ENCODE data around the gene SEPTIN5.
"Not testable (repeated sequence)": the region's sequence is repeated elsewhere in the genome, so short reads cannot be mapped to it uniquely, and the experiment has no call there.

SEPTIN5 gene

DNA sequence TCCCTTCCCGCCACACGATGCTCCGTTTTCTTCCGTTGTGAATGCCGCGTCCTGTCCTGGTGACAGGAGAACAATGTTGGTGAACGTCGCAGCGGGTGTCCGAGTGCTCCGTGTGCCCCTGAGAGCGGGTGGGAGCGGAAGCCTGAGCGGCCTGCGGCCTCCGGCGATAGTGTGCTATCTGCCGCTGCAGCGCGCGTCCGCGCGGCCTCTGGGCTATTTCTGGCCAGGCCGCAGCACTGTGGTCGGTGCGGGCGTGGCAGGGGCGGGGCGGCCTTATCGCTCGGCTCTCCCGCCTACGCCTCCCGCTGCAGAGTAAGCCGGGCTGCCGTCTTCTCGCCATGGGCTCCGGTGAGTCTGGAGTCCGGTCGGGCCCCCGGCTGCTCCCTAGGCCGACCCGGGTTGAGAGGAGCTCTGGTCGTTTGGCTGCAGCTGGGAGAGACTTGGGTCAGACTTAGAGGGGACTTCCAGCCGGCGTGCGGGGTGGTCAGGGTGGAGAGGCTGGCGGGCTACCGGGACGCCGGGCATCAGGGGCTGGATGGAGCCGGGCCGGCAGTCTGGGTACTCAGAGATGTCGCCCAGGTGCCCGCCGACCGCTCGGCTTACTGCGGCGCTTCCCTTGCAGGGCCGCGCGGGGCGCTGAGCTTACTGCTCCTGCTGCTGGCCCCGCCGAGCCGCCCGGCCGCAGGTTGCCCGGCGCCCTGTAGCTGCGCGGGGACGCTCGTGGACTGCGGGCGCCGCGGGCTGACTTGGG, 9.1 kb downstream of the SEPTIN5 start, which contains the start of gene GP1BB:
TSS of gene GP1BB (plus strand) at position 308 of the 751 bp plus-strand sequence. CDS start at position 339, 31 bp downstream.
- peak; percentile 66 for DNase-seq (ENCODE audit: low spot score)
- TF ChIP-seq, protein P1, sequence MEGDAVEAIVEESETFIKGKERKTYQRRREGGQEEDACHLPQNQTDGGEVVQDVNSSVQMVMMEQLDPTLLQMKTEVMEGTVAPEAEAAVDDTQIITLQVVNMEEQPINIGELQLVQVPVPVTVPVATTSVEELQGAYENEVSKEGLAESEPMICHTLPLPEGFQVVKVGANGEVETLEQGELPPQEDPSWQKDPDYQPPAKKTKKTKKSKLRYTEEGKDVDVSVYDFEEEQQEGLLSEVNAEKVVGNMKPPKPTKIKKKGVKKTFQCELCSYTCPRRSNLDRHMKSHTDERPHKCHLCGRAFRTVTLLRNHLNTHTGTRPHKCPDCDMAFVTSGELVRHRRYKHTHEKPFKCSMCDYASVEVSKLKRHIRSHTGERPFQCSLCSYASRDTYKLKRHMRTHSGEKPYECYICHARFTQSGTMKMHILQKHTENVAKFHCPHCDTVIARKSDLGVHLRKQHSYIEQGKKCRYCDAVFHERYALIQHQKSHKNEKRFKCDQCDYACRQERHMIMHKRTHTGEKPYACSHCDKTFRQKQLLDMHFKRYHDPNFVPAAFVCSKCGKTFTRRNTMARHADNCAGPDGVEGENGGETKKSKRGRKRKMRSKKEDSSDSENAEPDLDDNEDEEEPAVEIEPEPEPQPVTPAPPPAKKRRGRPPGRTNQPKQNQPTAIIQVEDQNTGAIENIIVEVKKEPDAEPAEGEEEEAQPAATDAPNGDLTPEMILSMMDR (IDR thresholded peaks at IDR 0.05; ENCODE audit: extremely low read depth, missing control alignments) = no peak

DNA sequence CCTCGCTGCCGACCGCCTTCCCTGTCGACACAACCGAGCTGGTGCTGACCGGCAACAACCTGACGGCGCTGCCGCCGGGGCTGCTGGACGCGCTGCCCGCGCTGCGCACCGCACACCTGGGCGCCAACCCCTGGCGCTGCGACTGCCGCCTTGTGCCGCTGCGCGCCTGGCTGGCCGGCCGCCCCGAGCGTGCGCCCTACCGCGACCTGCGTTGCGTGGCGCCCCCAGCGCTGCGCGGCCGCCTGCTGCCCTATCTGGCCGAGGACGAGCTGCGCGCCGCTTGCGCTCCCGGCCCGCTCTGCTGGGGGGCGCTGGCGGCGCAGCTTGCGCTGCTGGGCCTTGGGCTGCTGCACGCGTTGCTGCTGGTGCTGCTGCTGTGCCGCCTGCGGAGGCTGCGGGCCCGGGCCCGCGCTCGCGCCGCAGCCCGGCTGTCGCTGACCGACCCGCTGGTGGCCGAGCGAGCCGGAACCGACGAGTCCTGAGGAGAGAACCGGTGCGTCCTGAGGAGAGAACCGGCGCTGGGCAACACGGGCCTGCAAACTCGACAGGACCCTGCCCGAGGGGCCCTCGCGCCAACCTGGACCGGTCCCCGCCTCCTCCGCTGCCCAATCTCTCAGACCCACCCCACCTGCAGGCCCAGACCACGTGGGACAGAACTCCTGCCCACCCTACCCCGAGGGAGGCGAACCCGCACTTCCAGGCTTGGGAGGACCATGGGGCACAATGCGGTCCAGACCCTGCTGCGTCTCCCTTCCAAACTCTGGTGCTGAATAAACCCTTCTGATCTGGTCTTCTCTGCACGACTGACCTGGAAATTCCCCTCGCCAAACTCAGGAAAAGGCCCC, 9.9 kb downstream of the SEPTIN5 start:
- TF ChIP-seq, protein P1 (IDR thresholded peaks at IDR 0.05; ENCODE audit: extremely low read depth, missing control alignments) = peak; percentile 13

GRCh38 chr22:19724927-19725661, 10.8 kb downstream of the SEPTIN5 start:
- TF ChIP-seq, protein P1 (IDR thresholded peaks at IDR 0.05; ENCODE audit: extremely low read depth, missing control alignments) = no peak
- DNase-seq (ENCODE audit: low spot score) = no peak

More for the DNA sequence above, 9.9 kb downstream of the SEPTIN5 start:
- peak; percentile 61 for DNase-seq (ENCODE audit: low spot score)

DNA sequence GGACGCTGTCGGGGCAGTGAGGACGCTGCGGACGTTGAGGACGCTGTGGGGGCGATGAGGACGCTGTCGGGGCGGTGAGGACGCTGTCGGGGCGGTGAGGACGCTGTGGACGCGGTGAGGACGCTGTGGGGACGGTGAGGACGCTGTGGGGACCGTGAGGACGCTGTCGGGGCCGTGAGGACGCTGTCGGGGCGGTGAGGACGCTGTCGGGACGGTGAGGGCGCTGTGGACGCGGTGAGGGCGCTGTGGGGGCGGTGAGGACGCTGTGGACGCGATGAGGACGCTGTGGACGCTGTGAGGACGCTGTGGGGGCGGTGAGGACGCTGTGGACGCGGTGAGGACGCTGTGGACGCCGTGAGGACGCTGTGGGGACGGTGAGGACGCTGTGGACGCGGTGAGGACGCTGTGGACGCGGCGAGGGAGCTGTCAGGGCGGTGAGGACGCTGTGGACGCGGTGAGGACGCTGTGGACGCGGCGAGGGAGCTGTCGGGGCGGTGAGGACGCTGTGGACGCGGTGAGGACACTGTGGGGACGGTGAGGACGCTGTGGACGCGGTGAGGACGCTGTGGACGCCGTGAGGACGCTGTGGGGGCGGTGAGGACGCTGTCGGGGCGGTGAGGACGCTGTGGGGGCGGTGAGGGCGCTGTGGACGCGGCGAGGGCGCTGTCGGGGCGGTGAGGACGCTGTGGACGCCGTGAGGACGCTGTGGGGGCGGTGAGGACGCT, 11.9 kb downstream of the SEPTIN5 start:
- not testable (repeated sequence) for DNase-seq (ENCODE audit: low spot score)

GRCh38 chr22:19727310-19728150, 13.2 kb downstream of the SEPTIN5 start:
- TF ChIP-seq, protein P1 (IDR thresholded peaks at IDR 0.05; ENCODE audit: extremely low read depth, missing control alignments) = no peak
- DNase-seq (ENCODE audit: low spot score) = no peak

GRCh38 chr22:19728271-19728670, 14.0 kb downstream of the SEPTIN5 start:
- TF ChIP-seq, protein P1 (IDR thresholded peaks at IDR 0.05; ENCODE audit: extremely low read depth, missing control alignments) = no peak
- DNase-seq (ENCODE audit: low spot score) = no peak
